GM21360 (cell line): ENCODE data around the gene ATP5MG.
"Not testable (repeated sequence)": the region's sequence is repeated elsewhere in the genome, so short reads cannot be mapped to it uniquely, and the experiment has no call there.

Experiments used
- ATAC-seq: cut with Tn5 transposase; IDR thresholded peaks from one replicate; pipeline ENCODE4 v1.9.1; 2021; ENCODE audit warnings: mild to moderate bottlenecking, moderate library complexity; ENCODE audit not compliant: unreplicated experiment

Gene ATP5MG

DNA sequence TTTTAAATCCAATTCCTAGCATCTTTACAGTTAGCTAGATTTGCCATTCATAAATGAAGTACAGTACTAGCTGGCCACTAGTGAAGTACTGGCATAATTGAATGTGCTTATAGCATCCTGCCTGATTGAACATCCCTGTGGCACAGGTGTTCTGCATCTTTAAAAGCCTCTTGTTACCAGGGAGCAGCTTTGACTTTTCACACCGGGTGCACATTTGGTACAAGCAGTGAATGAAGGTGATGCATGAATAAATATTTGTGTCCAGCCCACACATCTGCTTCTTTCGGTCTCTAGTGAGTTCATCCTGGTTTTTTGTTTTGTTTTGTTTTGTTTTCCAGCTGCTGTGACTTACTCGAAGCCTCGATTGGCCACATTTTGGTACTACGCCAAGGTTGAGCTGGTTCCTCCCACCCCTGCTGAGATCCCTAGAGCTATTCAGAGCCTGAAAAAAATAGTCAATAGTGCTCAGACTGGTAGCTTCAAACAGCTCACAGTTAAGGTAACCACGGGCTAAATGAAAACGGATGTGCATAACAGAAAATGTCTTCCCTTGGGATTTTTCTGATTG lies 5.3 kb downstream of the ATP5MG start:
- no peak for ATAC-seq

DNA sequence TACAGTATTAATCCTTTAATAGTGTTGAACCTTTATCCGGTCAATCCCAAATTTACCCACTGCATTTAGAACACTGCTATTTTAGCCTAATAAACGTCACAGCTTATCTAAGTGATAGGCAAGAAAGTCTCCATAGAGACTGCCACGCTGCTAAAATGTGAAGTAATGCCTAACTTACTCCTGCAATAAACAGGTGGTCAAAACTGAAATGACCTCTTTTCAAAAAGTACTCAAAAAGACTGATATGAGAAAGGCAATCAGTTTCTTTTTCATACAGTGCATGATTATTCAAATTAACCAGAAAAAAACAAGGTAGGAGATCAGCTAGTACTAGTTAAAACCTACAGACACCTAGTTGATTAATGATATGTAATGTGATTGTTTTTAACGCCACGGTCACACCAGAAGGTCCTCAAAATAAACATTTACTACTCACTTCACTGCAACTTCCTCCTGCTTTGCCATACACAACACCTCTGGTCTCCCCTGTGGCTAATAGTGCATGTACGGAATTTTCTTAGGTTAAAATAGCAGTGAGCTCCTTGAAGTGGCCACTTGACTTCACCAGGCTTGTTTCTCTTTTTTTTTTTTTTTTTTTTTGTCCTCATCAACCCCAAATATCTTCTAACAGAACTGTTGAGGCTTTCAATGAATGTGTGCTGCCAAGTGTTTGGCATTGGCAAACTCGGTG lies 8.8 kb downstream of the ATP5MG start:
- no peak for ATAC-seq

GRCh38 chr11:118411530-118411929 lies 10.1 kb downstream of the ATP5MG start:
- ATAC-seq = no peak

GRCh38 chr11:118412921-118413320 lies 11.5 kb downstream of the ATP5MG start:
- no peak for ATAC-seq

DNA sequence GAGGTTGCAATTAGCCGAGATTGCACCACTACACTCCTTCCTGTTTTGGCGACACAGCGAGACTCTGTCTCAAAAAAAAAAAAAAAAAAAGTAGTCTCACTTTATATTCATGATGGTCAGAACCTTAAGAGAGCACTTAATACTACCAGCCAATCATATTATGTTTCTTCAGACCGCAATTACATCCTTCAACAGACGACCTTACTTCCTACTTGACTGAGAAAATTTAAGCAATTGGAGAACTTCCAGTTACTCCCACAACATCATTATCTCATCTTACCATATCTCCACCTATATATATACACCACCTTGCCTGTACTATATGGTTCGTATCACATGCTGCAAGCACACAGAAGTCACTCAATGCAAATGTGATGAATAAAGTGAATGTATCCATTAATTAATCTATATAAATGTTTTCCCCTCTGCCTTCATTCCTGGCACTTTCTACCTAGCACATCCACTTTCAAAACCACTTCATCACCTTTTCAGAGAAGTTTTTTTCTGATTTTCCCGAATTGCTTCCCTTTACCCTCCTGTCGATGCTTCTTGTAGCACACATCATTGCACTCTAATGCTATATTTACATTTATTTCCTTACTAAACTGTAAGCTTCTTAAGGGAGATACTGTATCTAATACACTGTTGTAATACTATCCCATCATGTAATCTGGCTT lies 13.8 kb downstream of the ATP5MG start:
- no peak for ATAC-seq

GRCh38 chr11:118415739-118416068 lies 14.3 kb downstream of the ATP5MG start:
- ATAC-seq = no peak

GRCh38 chr11:118416900-118417299 lies 15.5 kb downstream of the ATP5MG start:
- not testable (repeated sequence) for ATAC-seq

- ATAC-seq = no peak
Observed at GRCh38 chr11:118417801-118418200, 16.4 kb downstream of the ATP5MG start.

DNA sequence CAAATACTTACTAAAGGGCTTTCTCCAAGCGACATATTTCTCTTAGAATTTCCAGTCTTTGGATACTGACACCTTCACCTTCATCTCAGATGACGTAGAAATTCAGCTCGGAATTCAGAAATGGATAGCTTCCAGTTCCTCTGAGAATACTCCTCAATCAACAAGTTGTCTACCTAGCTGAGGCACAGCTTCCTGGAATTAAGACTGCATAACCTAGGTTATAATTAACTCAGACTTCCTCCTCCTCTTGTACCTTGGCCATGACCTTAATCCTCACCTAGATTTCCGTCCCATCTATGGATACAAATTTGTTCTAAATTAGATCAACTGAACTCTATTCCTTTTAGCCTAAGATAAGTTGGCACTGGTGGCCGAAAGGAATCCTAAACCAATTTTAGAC lies 17.4 kb downstream of the ATP5MG start:
- no peak for ATAC-seq

GRCh38 chr11:118427707-118428106 lies 26.3 kb downstream of the ATP5MG start:
- no peak for ATAC-seq

DNA sequence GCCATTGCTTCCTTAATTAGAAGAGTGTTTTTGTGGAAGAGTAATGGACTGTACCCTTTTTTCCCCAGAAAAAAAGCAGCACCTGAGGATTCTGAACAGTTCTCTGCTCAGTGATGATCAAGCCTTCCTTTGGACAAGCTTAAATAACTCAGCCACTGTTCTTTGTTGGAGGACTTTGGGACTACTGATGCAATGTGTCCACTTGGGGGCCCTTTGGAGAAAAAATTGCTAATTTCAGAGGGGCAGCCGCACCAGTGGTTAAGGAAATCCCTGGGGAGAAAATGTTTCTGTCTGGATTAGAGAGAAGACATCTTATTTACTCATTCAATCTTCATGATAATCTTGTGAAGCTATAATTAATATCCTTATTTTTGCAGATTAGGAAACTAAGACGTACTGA lies 29.6 kb downstream of the ATP5MG start:
- ATAC-seq = no peak

DNA sequence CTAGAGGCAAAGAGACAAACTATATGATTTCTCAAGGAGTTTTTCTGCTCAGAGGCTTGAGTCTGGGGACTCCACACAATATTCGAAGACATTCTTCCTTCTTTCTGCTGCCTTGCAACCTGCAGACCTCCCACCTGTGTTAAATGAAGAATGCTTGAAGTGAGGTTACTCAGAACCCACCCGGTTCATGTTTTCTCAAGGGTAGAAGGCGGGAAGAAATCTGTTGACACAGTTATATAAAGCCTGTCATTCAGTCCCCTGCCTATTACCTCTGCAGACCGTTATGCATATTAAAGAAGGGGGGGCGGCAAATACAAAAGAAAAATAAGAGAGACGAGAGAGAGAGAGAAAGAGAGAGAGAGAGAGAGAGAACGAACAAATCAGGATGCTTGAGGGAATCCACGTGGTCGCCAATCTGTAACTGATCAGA lies 32.7 kb downstream of the ATP5MG start:
- ATAC-seq = no peak

- no peak for ATAC-seq
Observed at GRCh38 chr11:118434553-118435289, 33.3 kb downstream of the ATP5MG start.

GRCh38 chr11:118435290-118435892 lies 34.0 kb downstream of the ATP5MG start:
- peak; percentile 13 for ATAC-seq

DNA sequence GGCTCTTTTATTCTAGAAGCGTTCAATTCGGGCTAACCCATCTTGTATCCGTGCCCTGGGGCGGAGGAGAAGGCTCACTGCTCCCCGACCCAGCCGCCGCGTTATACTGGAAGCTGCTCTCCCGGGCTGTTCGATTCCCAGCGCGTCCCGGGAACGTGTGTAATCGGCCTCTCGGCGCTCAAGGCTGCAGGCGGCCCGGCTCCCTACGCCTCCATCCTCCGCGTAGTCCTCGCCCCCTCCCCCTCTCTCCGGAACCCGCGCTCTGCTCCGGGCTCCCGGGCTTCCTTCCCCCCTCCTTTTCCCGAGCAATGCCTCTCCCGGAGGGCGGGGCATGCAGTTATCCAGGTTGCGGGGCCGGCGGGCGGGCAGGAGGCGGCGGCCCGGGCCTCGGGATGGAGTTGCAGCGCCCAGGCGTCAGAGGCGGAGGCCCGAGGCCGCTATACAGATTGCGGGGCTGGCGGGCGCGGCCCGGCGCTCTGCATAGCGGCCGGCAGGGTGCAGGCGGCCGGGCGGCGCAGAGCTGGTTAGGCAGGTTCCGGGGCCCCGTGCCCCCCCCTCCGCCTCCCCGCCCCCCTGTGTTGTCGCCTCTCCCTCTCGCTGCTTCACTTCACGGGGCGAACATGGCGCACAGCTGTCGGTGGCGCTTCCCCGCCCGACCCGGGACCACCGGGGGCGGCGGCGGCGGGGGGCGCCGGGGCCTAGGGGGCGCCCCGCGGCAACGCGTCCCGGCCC lies 34.7 kb downstream of the ATP5MG start, which contains the start of gene KMT2A:
TSS of gene KMT2A (plus strand) at position 600 of the 732 bp plus-strand sequence. CDS start at position 621, 21 bp downstream.
- ATAC-seq = peak; percentile 49

DNA sequence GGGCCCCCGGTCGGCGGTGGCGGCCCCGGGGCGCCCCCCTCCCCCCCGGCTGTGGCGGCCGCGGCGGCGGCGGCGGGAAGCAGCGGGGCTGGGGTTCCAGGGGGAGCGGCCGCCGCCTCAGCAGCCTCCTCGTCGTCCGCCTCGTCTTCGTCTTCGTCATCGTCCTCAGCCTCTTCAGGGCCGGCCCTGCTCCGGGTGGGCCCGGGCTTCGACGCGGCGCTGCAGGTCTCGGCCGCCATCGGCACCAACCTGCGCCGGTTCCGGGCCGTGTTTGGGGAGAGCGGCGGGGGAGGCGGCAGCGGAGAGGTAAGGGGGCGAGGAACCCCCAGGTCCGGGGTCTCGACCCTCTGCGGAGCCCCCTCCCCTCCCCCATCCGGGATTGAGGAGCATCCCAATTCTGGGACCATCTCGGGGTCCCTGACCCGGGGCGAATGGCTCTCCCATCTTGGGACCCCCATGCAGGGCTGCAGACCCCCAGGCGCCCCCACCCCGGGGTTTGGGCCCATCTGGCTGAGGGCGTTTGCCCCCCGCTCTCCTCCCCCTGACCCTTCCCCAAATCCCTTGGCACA lies 35.3 kb downstream of the ATP5MG start:
- peak; percentile 16 for ATAC-seq

DNA sequence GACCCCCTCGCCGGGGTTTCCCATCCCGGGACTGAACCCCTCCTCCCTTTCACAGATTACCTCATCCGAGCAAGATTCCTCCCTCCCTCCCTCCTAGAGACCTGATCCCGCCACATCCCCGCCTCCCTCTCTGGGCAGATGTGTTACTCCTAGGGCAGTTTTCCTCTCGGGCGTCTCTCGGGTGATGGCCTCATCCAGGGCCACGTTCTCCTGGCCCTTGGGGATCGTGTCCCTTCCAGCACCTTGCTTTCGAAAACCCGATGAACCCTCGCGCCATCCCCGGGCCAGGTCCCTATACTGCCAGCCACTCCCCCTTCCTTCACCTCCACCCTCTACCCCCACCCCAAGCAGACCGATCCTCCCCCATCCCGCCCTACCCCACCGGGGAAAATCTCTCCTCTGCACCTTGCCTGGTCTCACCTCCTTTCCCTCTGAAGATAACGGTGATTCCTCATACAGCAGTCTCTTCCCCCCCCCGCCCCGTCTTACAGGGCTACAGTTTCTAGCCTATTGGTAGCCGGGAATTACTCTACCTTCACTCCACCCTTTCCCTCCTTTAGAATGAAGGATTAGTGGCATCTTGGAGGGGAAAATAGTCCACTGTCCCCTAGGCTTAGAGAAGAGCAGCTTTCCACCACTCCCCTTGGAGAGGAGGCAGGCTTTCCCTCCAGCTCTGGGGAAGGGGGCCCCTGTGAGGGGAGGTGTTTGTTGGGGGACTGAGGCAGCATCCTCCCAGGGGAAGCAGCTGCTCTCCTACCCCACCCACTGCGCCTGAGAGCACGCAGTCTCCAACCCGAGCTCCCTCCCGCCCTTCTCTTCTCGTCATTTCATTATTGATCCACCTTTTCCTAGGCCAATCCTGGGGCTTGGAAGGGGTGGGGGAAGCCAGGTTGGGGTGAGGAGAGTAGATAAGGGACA lies 36.1 kb downstream of the ATP5MG start:
- no peak for ATAC-seq

DNA sequence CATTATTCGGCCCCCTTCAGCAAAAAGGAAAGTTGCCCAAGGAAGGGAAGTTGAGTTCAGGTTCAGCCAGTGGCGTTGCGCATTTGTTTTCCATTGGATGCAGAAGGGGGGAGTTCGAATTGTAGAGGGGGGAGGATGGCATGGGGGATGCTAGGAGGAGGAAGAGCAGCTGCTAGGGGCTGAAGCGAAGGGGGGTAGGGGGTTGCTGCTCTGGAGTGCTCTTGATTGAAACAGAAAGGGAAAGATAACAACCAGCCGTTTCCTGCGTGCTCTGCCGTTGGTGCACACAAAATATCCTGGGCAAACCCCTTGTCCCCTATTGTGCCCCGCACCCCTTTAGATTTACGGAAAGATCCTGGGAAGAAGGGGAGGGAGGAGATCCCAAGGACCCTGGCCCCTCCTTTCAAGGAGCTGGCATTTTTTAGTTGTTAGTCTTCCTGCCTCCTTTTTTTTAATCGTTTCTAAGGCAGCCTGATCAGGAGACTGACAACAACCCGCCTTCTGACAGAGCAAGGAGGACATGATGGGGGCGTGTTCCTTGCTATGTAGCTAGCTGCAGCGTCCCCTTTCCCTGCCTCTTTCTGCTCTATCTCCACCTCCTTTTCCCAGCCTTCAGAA lies 37.0 kb downstream of the ATP5MG start:
- no peak for ATAC-seq

DNA sequence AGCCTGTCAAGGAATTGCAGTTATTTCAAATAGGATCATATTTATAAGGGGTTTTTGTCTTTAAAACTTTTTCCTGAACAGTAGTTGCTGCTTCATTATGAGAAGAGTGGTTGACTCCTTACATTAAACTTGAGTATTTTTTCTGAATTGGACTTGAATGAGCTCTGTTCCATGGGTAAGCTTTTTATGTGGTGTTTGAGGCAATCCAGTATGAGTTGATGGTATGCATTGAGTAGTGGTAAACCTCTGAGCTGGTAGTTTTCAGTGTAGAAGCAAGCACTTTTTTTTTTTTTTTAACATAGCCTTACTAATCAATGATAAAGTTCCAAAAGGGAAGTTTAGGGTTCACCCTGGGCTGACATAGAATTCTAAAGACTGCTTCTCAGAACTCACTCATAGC lies 38.2 kb downstream of the ATP5MG start:
- no peak for ATAC-seq
